HepG2 (cell line): ENCODE results near the gene LHB. TPM values are rescaled to one million over a fixed set of nuclear protein-coding genes. Genes with fewer than 3 reads are reported as not detected.

ENCODE experiments used
- AGO1 ChIP-seq: fragments of 200-400 bp; formaldehyde crosslinking; IDR thresholded peaks from 2 replicates; pipeline ENCODE4 v1.6.1; 2017; ENCODE audit warnings: mild to moderate bottlenecking, low read depth, low read length, moderate library complexity; ENCODE audit not compliant: poor library complexity, severe bottlenecking
- GTF3A ChIP-seq: sonication (generic); formaldehyde crosslinking; conservative IDR thresholded peaks from 2 replicates; pipeline ENCODE4 v1.4.0; 2020; ENCODE audit warnings: mild to moderate bottlenecking, missing genetic modification reagents
- HCFC1 ChIP-seq: fragments of 150-350 bp; IDR thresholded peaks from 2 replicates; pipeline ENCODE4 v1.6.1; 2014; ENCODE audit warnings: low read depth, low read length
- HES4 ChIP-seq: sonication (generic); formaldehyde crosslinking; IDR thresholded peaks from 2 replicates; pipeline ENCODE4 v1.9.0; 2021; ENCODE audit warnings: mild to moderate bottlenecking, missing genetic modification reagents, borderline replicate concordance
- IRF2 ChIP-seq: IDR thresholded peaks from 2 replicates; pipeline ENCODE4 v1.6.1; 2018; ENCODE audit warnings: missing genetic modification reagents, missing compliant biosample characterization
- ISL2 ChIP-seq: sonication (generic); formaldehyde crosslinking; IDR thresholded peaks from 2 replicates; pipeline ENCODE4 v1.5.0; 2020; ENCODE audit warnings: missing genetic modification reagents
- MED1 ChIP-seq: sonication (generic); formaldehyde crosslinking; IDR thresholded peaks from 2 replicates; pipeline ENCODE4 v1.4.0; 2020; ENCODE audit warnings: missing genetic modification reagents
- MEF2D ChIP-seq: sonication (generic); formaldehyde crosslinking; IDR thresholded peaks from 2 replicates; pipeline ENCODE4 v1.5.1; 2020; ENCODE audit warnings: mild to moderate bottlenecking, missing genetic modification reagents
- NFYC ChIP-seq: IDR thresholded peaks from 2 replicates; pipeline ENCODE4 v1.6.1; 2016; ENCODE audit warnings: missing genetic modification reagents, missing compliant biosample characterization
- PHF5A ChIP-seq: IDR thresholded peaks from one replicate; pipeline ENCODE4 v1.6.1; 2018; ENCODE audit warnings: low read depth, missing genetic modification reagents; ENCODE audit not compliant: unreplicated experiment
- POGK ChIP-seq: sonication (generic); formaldehyde crosslinking; conservative IDR thresholded peaks from 2 replicates; pipeline ENCODE4 v1.8.0; 2022; ENCODE audit warnings: mild to moderate bottlenecking, moderate library complexity, missing genetic modification reagents
- POLR2AphosphoS2 ChIP-seq: IDR thresholded peaks from 2 replicates; pipeline ENCODE4 v1.6.1; 2011; ENCODE audit warnings: low read depth, low read length, improper control_type of control experiment
- POLR2G ChIP-seq: fragments of 200-400 bp; formaldehyde crosslinking; IDR thresholded peaks from 2 replicates; pipeline ENCODE4 v1.6.1; 2018; ENCODE audit warnings: mild to moderate bottlenecking, low read depth, low read length, moderate library complexity
- RXRA ChIP-seq: sonication (generic); formaldehyde crosslinking; IDR thresholded peaks from 2 replicates; pipeline ENCODE4 v1.5.1; 2020; ENCODE audit warnings: missing genetic modification reagents
- SMARCC2 ChIP-seq: fragments of 450-650 bp; IDR thresholded peaks from 2 replicates; pipeline ENCODE4 v1.6.1; 2017; ENCODE audit warnings: antibody characterized with exemption, mild to moderate bottlenecking
- SNRNP70 ChIP-seq: fragments of 200-400 bp; formaldehyde crosslinking; IDR thresholded peaks from 2 replicates; pipeline ENCODE4 v1.6.1; 2017; ENCODE audit warnings: mild to moderate bottlenecking, low read depth, low read length, moderate library complexity
- SP140L ChIP-seq: sonication (generic); formaldehyde crosslinking; IDR thresholded peaks from 2 replicates; pipeline ENCODE4 v1.4.0; 2020; ENCODE audit warnings: missing genetic modification reagents, borderline replicate concordance
- TRIM22 ChIP-seq: fragments of 450-650 bp; IDR thresholded peaks from 2 replicates; pipeline ENCODE4 v1.6.1; 2017
- ZNF331 ChIP-seq: sonication (generic); formaldehyde crosslinking; IDR thresholded peaks from 2 replicates; pipeline ENCODE4 v1.4.0; 2020; ENCODE audit warnings: missing genetic modification reagents
- ZNF577 ChIP-seq: sonication (generic); formaldehyde crosslinking; IDR thresholded peaks from 2 replicates; pipeline ENCODE4 v1.4.0; 2020; ENCODE audit warnings: mild to moderate bottlenecking, low read depth, missing genetic modification reagents, borderline replicate concordance
- ZNF790 ChIP-seq: sonication (generic); formaldehyde crosslinking; IDR thresholded peaks from 2 replicates; pipeline ENCODE4 v1.8.0; 2022; ENCODE audit warnings: missing genetic modification reagents, mild to moderate bottlenecking, borderline replicate concordance
- ZNF891 ChIP-seq: sonication (generic); formaldehyde crosslinking; IDR thresholded peaks from 2 replicates; pipeline ENCODE4 v1.5.0; 2020; ENCODE audit warnings: mild to moderate bottlenecking, missing genetic modification reagents
- polyA plus RNA-seq, 8 experiments: library from polyadenylated mRNA; depleted of rRNA in 3 of 8; stranded (reverse) in 7 of 8; unstranded in 1 of 8; fragments of >200 nt; fragmentation: Illumina TruSeq in 4 of 8; extraction: Trizol in 4 of 8; gene quantifications; 2 replicates each; pipeline versions ENCODE4 v1.2.1 to v1.2.3, GENCODE V29; 2011 to 2016; ENCODE audit warnings: low read depth in 4 of 8, missing spikeins in 1 of 8, mixed read lengths in 1 of 8; ENCODE audit not compliant: insufficient read depth in 1 of 8
- total RNA-seq, 5 experiments: library from RNA; depleted of rRNA; stranded (reverse); fragments of >200 nt; fragmentation: Illumina TruSeq; extraction: Trizol; gene quantifications; 2 replicates each; pipeline ENCODE4 v1.2.3, GENCODE V29; 2016; ENCODE audit warnings: low read depth in 1 of 5
- TF ChIP-seq, protein P1 (sequence below): sonication (generic); formaldehyde crosslinking; IDR thresholded peaks from 2 replicates; pipeline ENCODE4 v1.5.0; 2020; ENCODE audit warnings: mild to moderate bottlenecking, missing genetic modification reagents, moderate library complexity
- TF ChIP-seq, protein P2 (sequence below): sonication (generic); formaldehyde crosslinking; IDR thresholded peaks from 2 replicates; pipeline ENCODE4 v1.4.0; 2020; ENCODE audit warnings: missing genetic modification reagents

The LHB gene
- total and polyA plus RNA-seq, 2 of the 13 experiments (the other 11 are each of a cell fraction or from before 2014, with no cell fraction given) = not detected

DNA sequence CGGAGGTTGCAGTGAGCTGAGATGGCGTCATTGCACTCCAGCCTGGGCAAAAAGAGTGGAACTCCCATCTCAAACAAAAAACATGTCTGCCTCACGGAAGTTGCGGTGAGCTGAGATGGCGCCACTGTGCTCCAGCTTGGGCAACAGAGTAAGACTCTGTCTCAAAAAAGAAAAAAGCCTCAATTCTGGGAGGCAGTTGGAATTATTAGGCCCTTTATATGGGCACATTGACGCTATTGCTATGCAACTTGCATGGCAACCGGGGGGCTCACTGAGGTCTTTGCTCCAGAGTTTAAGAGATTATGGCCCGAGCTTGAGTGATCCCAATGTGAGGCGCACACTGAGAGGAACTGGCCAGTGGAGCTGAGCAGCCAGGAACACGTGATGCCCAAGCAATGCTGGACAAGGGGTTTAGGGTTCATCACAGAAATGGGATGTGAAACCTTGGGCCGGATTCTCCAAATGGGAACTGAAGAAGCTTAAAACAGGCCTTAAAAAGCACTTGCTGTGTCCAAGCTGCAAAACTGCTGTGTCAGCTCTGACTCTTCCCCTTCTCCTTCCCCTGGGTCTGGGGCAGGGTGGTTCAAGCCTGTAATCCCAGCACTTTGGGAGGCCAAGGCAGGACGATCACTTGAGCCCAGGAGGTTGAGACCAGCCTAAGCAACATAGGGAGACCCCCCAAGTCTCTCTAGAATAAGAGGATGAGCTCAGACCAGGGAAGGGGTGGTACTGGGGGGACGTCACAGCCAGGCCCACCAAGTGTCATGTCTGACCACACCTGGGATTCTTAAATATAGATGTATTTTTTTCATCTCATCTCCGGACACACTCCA is 49.3 kb downstream of the LHB start (continued):
- TF ChIP-seq SNRNP70 (no peak), POLR2G (peak; percentile 93), GTF3A (CRISPR knock-in tag) (peak; percentile 18; the same call in 1 of the 2 replicates), PHF5A (CRISPR knock-in tag) (peak; percentile 50), POGK (CRISPR knock-in tag) (peak; percentile 53; the same call in 1 of the 2 replicates), SMARCC2 (no peak), MEF2D (CRISPR knock-in tag) (no peak), HES4 (CRISPR knock-in tag) (no peak), ZNF891 (CRISPR knock-in tag) (0 out of 2 replicates have a peak, but pooled peaks have one; percentile 27), ZNF577 (CRISPR knock-in tag) (0 out of 2 replicates have a peak, but pooled peaks have one; percentile 66), NFYC (CRISPR knock-in tag) (peak; percentile 14; the same call in 1 of the 2 replicates), POLR2AphosphoS2 (no peak), RXRA (CRISPR knock-in tag) (peak; percentile 12; the same call in 1 of the 2 replicates), ISL2 (0 out of 2 replicates have a peak, but pooled peaks have one; percentile 13), MED1 (peak; percentile 50; the same call in 1 of the 2 replicates), ZNF331 (CRISPR knock-in tag) (peak; percentile 32), TRIM22 (no peak), AGO1 (peak; percentile 99), HCFC1 (no peak), IRF2 (CRISPR knock-in tag) (peak; percentile 10; the same call in 1 of the 2 replicates), ZNF790 (CRISPR knock-in tag) (no peak), SP140L (no peak)
- TF ChIP-seq, protein P1, sequence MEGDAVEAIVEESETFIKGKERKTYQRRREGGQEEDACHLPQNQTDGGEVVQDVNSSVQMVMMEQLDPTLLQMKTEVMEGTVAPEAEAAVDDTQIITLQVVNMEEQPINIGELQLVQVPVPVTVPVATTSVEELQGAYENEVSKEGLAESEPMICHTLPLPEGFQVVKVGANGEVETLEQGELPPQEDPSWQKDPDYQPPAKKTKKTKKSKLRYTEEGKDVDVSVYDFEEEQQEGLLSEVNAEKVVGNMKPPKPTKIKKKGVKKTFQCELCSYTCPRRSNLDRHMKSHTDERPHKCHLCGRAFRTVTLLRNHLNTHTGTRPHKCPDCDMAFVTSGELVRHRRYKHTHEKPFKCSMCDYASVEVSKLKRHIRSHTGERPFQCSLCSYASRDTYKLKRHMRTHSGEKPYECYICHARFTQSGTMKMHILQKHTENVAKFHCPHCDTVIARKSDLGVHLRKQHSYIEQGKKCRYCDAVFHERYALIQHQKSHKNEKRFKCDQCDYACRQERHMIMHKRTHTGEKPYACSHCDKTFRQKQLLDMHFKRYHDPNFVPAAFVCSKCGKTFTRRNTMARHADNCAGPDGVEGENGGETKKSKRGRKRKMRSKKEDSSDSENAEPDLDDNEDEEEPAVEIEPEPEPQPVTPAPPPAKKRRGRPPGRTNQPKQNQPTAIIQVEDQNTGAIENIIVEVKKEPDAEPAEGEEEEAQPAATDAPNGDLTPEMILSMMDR = peak; percentile 13; the same call in 1 of the 2 replicates
- TF ChIP-seq, protein P2, sequence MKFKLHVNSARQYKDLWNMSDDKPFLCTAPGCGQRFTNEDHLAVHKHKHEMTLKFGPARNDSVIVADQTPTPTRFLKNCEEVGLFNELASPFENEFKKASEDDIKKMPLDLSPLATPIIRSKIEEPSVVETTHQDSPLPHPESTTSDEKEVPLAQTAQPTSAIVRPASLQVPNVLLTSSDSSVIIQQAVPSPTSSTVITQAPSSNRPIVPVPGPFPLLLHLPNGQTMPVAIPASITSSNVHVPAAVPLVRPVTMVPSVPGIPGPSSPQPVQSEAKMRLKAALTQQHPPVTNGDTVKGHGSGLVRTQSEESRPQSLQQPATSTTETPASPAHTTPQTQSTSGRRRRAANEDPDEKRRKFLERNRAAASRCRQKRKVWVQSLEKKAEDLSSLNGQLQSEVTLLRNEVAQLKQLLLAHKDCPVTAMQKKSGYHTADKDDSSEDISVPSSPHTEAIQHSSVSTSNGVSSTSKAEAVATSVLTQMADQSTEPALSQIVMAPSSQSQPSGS = peak; percentile 40; the same call in 1 of the 2 replicates
